Endometrial microvascular endothelial cells (primary cell): ENCODE results near the gene WSCD1. TPM values are rescaled to one million over a fixed set of nuclear protein-coding genes. Genes with fewer than 3 reads are reported as not detected.

Experiments used
- in situ Hi-C: cut with HindIII; loops from 2 replicates; pipeline ENCODE4 v1.10.0; 2017; ENCODE audit warnings: low sequenced_read_pairs, low pct_unique_long_range_greater_than_20kb; ENCODE audit errors: inconsistent ontology term
- total RNA-seq: library from RNA; depleted of rRNA; stranded (reverse); fragments of >200 nt; gene quantifications from one replicate; pipeline ENCODE4 v1.2.3, GENCODE V29; 2015; ENCODE audit errors: inconsistent ontology term

The WSCD1 gene
- total RNA-seq: 27.2 TPM

- in situ Hi-C loops: no loop called here
These were observed at the start of gene WSCD1 for GRCh38 chr17:6069539-6070429. WSCD1 (plus strand) TSS chr17:6070379; CDS start chr17:6080659, 10,280 bp downstream.

- in situ Hi-C loops: no loop called here
These were observed 49.2 kb upstream of the WSCD1 start for GRCh38 chr17:6021011-6021400.

GRCh38 chr17:6021627-6022026 is 48.6 kb upstream of the WSCD1 start:
- in situ Hi-C loops: no loop called here

DNA sequence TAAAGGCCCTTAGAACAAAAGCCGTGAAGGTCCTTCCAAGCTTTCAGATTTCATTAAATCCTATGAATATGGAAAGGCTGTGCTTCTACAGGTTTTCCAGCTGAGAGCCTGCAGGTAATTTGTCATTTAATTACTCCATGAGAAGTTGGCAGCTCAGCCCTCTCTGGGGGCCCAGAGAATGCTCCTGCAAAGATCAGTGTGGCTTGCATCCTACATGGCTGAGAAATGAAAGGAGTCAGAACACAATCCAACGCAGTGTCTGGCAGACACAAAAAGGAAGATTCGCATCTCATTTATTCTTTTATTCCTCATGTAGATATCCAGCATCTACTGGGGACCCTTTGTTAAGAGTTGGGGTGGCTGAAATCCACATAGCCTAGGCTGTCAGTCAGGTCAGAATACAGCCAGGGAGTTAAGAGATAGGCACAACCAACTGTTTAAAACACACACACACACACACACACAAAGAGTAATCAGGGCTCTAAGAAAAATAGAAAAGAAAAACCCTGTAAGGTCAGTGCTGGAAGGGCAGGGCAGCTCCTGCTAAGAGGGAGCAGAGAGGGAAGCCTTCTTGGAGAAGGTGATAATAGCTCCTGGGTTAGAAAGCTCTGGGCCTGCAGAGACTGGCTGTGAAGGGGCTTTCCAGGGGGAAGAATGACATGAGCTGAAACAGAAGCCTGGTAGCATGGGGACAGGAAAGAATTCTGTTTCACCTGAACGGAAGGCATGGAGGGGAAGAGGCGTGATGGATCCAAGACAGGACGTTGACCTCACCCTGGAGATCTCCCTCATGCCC is 46.9 kb upstream of the WSCD1 start:
- in situ Hi-C loops: no loop called here

DNA sequence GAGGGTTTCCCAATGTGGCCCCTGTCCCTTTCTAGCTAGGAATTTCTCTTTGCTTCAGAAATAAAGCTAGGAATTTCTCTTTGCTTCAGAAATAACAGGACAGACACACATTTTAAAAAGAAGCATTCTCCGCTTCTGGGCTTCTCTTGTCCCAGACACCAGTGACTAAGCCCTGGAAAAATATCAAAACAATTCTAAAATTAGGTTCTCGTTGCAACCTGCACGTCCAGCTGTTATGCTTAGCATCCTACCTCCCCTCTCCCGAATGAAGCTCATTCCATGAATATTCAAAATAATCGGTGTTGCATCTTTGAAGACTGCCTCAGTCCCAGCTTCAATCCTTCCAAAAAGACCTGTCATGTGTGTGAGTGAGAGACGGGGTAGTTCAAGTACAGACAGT is 45.6 kb upstream of the WSCD1 start:
- in situ Hi-C loops: no loop called here

GRCh38 chr17:6027342-6028024 is 42.7 kb upstream of the WSCD1 start:
- in situ Hi-C loops: no loop called here

DNA sequence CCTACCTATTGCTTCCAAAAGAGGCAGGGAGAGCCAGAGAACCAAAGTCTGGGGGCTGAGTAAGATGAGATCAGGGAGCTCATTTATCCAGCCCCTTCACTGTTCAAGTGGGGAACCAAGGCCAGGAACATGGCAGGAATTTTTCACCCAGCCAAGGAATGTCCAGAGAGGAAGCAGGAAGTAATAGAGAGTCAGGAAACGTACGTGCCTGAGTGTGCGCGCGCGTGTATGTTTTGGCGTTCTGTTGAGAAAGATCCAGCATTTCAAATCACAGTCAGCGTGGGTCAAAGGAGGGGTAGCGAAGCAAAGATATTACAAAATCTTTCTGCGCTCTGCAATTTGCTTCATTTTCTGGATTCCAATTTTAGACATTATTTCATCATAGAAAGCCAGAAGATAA is 41.9 kb upstream of the WSCD1 start:
- in situ Hi-C loops: no loop called here

DNA sequence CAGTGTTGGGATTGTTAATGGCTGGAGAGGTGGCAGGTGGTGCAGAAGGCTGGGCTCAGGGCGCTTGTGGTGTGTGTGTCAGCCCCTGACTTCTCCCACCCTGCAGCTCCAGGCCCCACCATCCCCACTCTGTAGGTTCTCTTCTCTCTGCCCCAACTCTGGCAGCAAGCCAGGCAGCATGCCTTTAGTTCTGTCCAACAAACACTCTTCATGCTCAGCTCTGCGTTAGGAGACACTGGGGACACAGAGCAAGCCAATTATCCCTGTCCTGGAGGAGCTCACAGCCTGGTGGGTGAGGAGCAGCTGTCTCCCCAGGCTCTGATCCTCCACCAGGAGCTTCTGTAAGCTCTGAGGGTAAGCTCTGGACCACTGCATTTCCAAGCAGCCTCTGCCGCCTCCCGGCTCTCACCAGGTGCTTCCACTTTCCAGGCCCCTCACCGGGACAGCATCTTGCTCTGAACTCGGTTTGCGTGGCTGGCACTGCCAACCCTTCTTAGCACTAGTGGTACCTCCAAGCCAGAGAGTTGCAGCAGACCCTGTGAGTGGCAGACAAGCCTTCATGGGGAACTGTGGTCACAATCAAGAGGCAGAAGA is 34.3 kb upstream of the WSCD1 start:
- in situ Hi-C loops: no loop called here

DNA sequence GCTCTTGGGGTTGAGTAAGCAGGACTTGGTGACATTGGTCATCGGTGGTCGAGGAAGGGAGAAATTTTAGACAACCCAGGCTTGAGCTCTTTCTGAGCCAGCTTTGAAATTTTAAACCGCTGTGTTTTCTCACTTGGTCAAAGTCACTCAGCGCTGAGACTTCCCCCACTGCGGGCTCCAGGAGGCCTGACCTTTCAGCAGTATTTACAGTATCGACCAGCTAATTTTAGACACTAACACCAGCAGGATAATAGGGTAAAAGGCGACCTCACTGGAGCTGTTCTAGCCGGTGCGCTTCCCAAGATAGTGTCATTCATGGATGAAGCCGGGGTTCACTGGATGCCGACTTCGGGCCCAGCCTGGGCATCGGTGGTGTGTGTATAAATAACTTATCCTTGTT is 29.7 kb upstream of the WSCD1 start:
- in situ Hi-C loops: no loop called here

DNA sequence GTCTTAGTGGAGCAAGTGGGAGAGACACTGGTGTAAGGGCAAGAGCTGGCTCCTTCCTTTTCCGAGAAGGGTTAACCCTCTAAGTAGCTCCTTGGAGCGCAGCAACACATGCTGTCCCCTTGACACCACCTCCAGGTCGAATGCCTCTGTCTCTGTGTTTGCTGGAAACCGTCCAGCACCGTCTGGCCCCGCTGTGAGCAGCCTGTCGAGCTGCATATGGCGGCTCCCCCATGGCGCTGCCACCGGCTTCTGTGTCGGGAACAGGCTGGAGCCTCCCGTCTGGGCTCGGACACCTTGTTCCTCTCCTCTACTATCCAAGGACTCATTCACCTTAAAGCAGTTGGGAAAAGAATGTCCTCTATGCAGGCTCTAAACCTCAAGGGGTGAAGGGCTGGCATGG is 28.9 kb upstream of the WSCD1 start:
- in situ Hi-C loops: no loop called here

- in situ Hi-C loops: no loop called here
These were observed 26.8 kb upstream of the WSCD1 start for GRCh38 chr17:6043405-6043804.

- in situ Hi-C loops: no loop called here
These were observed 25.9 kb upstream of the WSCD1 start for GRCh38 chr17:6044261-6044660.

DNA sequence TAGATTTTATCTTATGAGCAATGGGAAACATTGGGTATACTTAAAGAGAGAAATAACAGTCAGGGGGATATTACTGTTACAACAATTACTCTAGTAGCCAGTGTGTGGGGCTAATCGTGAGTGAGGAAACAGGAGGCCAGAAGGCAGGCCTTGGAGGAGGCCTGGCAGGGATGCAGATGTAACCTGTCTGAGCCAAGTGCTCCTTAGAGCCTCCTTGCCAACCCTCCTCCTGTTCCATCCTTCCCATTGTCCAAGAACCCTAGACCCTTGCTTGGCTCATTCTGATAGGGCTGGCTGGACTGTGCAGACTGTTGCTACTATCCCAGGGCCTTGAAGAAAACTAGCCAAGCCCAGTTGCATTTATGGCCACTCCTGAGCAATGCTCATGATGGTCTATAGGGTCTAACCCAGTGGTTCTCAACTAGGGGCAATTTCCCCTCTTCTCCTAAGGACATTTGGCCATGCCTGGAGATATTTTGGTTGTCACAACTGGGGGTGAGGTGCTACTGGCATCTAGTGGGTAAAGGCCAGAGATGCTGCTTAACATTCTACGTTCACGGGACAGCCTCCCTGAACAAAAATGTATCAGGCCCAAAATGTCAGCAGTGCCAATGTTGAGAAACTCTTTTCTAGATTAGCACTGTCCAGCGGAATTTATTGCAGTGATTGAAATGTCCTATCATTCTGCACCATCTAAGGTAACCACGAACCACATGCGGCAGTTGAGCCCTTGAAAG is 24.4 kb upstream of the WSCD1 start:
- in situ Hi-C loops: no loop called here

DNA sequence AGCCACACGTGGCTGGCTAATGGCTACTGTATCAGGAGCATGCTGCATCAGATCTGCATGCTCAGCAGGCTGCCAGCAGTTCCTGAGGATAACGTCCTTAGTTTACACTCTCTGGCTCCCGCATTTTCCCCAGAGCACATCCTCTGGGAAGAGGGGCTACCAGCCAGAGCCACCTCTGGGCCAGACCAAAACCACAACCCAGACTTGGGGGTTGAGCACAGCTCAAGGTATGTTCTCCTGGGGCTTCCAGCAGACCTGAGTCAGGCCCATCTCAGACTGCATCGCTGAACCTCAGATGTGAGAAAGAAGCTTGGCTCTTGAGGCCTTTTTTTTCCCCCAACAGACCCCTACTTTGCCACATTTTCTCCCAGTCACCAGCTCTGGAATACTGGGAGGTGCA is 23.7 kb upstream of the WSCD1 start:
- in situ Hi-C loops: no loop called here

GRCh38 chr17:6046931-6047330 is 23.2 kb upstream of the WSCD1 start:
- in situ Hi-C loops: no loop called here

GRCh38 chr17:6047966-6048365 is 22.2 kb upstream of the WSCD1 start:
- in situ Hi-C loops: no loop called here

DNA sequence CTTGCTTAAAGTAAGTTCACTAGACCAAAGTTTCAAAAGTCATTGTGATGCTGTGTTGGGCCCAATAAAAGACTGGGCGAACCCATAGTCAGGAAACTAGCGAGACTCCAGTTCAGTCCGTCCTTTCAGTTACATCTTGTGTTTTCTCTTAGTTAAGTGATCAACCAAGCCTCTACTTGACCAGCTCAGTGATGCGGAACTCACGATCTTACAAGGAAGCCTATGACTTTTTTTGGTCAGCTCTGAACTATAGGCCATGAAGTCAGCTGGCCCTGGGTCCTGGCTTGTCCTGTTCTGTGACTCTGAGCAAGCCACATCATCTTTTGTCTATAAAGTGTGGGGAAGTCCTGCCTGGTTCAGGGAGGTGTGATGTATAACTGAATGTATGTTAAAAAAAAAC is 21.7 kb upstream of the WSCD1 start:
- in situ Hi-C loops: no loop called here

GRCh38 chr17:6052926-6053325 is 17.3 kb upstream of the WSCD1 start:
- in situ Hi-C loops: no loop called here

DNA sequence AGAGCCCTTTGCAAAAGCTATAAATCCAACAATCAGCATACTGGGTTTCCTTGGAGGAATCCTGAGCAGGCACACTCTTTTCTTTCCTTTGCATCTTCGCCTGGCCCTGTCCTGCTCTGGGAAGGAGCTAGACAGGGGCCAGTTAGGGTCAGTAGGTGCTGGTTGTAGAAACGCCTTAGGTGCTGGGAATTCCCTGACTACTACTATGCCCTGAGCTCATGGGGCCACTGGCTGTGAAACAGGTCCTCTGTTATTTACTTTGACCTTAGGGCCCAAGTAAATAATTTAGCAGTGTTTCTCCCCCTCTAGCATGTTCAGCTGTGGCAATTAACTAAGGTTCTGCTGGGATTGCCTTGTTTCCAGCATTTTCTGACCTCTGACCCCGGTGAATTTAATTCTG is 15.8 kb upstream of the WSCD1 start:
- in situ Hi-C loops: no loop called here
